Measurements from ENCODE around the gene IVL. TPM values are rescaled to one million over a fixed set of nuclear protein-coding genes. Genes with fewer than 3 reads are reported as not detected.

Gene IVL
- total RNA-seq, 4 donors from 2014 or later: 155 to 336 (median 262) TPM

- intact Hi-C loops (cut with DNase I): no loop called here
- no peaks in the 10 kb centered on the region for H3K27me3 ChIP-seq
- no peak for DNase-seq
- no peak overlapping the region for H3K27ac ChIP-seq
- TF ChIP-seq POLR2A (IDR thresholded peaks at IDR 0.05) (no peak), CTCF (IDR thresholded peaks at IDR 0.05) (no peak)
- H3K4me3 ChIP-seq: no peak overlapping the region
- WGBS, 2 donors: 44 to 50% methylated on average over 1 of the region's 1 CpG
- H3K36me3 ChIP-seq: no peaks in the 10 kb centered on the region
- H3K4me1 ChIP-seq: peaks cover 0 to 56% (median 24%) of the 10 kb centered on the region in 3 donors
- no peaks in the 10 kb centered on the region for H3K9me3 ChIP-seq
Measured at GRCh38 chr1:152888126-152888525, 20.2 kb upstream of the IVL start.

GRCh38 chr1:152899027-152899426, 9.3 kb upstream of the IVL start:
- no peak overlapping the region for H3K4me3 ChIP-seq
- WGBS, 2 donors: 68 to 82% methylated on average over 4 of the region's 4 CpGs
- H3K4me1 ChIP-seq: peaks cover 0 to 34% (median 0%) of the 10 kb centered on the region in 3 donors
- H3K27ac ChIP-seq: no peak overlapping the region
- H3K9me3 ChIP-seq: no peaks in the 10 kb centered on the region
- intact Hi-C loops (cut with DNase I): no loop called here
- no peaks in the 10 kb centered on the region for H3K27me3 ChIP-seq
- no peak for DNase-seq
- no peaks in the 10 kb centered on the region for H3K36me3 ChIP-seq
- TF ChIP-seq POLR2A (IDR thresholded peaks at IDR 0.05) (no peak), CTCF (IDR thresholded peaks at IDR 0.05) (no peak)

GRCh38 chr1:152899883-152900282, 8.5 kb upstream of the IVL start:
- Histone ChIP-seq H3K27ac (no peak overlapping the region), H3K27me3 (no peaks in the 10 kb centered on the region), H3K9me3 (no peaks in the 10 kb centered on the region), H3K36me3 (no peaks in the 10 kb centered on the region), H3K4me3 (no peak overlapping the region), H3K4me1 (peaks cover 0 to 42% (median 2%) of the 10 kb centered on the region in 3 donors)
- intact Hi-C loops (cut with DNase I): no loop called here
- 46 to 67% methylated on average over 2 of the region's 2 CpGs for WGBS, 2 donors
- no peak for TF ChIP-seq POLR2A (IDR thresholded peaks at IDR 0.05)
- TF ChIP-seq CTCF (IDR thresholded peaks at IDR 0.05): no peak
- DNase-seq: no peak

GRCh38 chr1:152901631-152902030, 6.7 kb upstream of the IVL start:
- DNase-seq: no peak

GRCh38 chr1:152902636-152903035, 5.7 kb upstream of the IVL start:
- TF ChIP-seq POLR2A (IDR thresholded peaks at IDR 0.05): no peak
- TF ChIP-seq CTCF (IDR thresholded peaks at IDR 0.05): no peak
- intact Hi-C loops (cut with DNase I): no loop called here
- H3K4me1 ChIP-seq: peaks cover 2 to 70% (median 12%) of the 10 kb centered on the region in 3 donors
- no peaks in the 10 kb centered on the region for H3K36me3 ChIP-seq
- H3K9me3 ChIP-seq: no peaks in the 10 kb centered on the region
- 84 to 92% methylated on average over 3 to 4 of the region's 4 CpGs for WGBS, 2 donors
- DNase-seq: no peak
- no peaks in the 10 kb centered on the region for H3K27me3 ChIP-seq
- no peak overlapping the region for H3K4me3 ChIP-seq
- H3K27ac ChIP-seq: peak overlapping the region in 2 of 4 donors; percentile 67 to 81

More at GRCh38 chr1:152901631-152902030, 6.7 kb upstream of the IVL start:
- Histone ChIP-seq H3K27ac (peak overlapping the region in 3 of 4 donors; percentile 67 to 81 (median 67)), H3K36me3 (no peaks in the 10 kb centered on the region), H3K27me3 (no peaks in the 10 kb centered on the region), H3K9me3 (no peaks in the 10 kb centered on the region), H3K4me3 (no peak overlapping the region), H3K4me1 (peaks cover 2 to 60% (median 12%) of the 10 kb centered on the region in 3 donors)
- intact Hi-C loops (cut with DNase I): no loop called here
- TF ChIP-seq POLR2A (IDR thresholded peaks at IDR 0.05) (no peak), CTCF (IDR thresholded peaks at IDR 0.05) (no peak)
- WGBS, 2 donors: 64 to 68% methylated on average over 3 to 4 of the region's 5 CpGs
